HG02840 (cell line): Measurements from ENCODE around the gene KRTAP10-9.
"Not testable (repeated sequence)": the region's sequence is repeated elsewhere in the genome, so short reads cannot be mapped to it uniquely, and the experiment has no call there.

Source experiments
- ATAC-seq: cut with Tn5 transposase; IDR thresholded peaks from one replicate; pipeline ENCODE4 v1.9.1; 2021; ENCODE audit warnings: mild to moderate bottlenecking, moderate library complexity, moderate number of reproducible peaks; ENCODE audit not compliant: unreplicated experiment, low FRiP score

The KRTAP10-9 gene

GRCh38 chr21:44656868-44657267, 30.0 kb downstream of the KRTAP10-9 start:
- ATAC-seq: no peak

GRCh38 chr21:44657635-44658540, 31.0 kb downstream of the KRTAP10-9 start, which contains the start of gene KRTAP12-3:
KRTAP12-3 (plus strand) TSS chr21:44657932; CDS start chr21:44657980, 48 bp downstream.
- ATAC-seq: no peak

- ATAC-seq: no peak
Measured at GRCh38 chr21:44658541-44658910, 31.6 kb downstream of the KRTAP10-9 start.

DNA sequence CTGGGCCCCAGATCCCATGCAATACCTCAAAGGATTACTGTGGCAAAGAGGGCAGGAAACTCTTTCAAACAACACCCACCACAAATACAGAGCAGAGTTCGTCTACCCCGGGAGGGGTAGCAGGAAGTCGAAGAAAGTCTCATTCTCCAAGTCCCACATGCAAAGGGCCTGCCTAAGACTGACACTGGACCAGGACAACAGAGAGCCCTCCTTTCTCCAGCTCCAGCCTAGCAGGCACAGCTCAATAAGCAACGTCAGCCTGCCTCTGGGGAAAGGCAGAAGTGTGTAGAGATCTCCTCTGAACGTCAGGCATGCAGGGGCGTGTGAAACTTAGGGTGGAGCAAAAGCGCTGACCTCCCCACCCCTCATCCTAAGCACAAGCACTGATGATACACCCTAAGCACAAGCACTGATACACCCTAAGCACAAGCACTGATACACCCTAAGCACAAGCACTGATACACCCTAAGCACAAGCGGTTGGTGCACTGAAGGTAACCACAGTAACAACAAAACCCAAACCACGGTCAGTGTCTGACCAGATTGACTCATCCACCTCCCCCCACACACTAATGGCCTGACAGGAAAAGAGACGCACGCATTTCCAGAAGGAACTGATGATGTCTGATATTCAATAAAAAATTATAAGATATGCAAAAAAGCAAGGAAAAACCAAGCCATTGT, 32.2 kb downstream of the KRTAP10-9 start:
- ATAC-seq: no peak

DNA sequence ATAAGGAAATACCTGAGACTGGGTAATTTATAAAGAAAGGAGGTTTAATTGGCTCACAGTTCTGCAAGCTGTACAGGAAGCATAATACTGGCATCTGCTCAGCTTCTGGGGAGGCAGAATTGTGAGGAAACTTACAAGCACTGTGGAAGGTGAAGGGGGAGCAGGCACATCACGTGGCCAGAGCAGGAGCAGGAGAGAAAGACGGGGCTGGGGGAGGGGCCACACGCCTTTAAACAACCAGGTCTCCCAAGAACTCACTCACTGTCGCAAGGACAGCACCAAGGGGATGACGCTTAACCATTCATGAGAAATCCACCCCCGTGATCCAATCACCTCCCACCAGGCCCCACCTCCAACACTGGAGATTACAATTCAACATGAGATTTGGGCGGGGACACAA, 34.7 kb downstream of the KRTAP10-9 start:
- ATAC-seq: not testable (repeated sequence)

DNA sequence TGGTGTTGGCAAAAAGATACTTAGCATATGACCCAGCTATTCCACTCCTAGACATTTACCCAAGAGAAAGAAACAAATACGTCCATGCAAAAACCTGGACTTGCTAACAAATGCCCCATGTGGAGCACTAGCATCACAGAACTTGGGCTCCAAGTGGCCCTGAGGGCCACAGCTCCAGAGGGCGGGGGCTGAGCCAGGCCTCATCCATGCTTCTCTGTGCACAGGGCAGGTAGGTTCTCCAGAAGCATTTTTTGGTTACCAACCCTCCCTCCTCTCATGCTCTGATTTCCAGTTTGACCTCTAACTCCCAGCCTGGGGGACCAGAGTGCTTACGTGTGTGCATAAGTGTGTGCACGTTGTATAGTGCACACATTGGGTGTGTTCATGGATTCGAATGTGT, 37.8 kb downstream of the KRTAP10-9 start:
- no peak for ATAC-seq

DNA sequence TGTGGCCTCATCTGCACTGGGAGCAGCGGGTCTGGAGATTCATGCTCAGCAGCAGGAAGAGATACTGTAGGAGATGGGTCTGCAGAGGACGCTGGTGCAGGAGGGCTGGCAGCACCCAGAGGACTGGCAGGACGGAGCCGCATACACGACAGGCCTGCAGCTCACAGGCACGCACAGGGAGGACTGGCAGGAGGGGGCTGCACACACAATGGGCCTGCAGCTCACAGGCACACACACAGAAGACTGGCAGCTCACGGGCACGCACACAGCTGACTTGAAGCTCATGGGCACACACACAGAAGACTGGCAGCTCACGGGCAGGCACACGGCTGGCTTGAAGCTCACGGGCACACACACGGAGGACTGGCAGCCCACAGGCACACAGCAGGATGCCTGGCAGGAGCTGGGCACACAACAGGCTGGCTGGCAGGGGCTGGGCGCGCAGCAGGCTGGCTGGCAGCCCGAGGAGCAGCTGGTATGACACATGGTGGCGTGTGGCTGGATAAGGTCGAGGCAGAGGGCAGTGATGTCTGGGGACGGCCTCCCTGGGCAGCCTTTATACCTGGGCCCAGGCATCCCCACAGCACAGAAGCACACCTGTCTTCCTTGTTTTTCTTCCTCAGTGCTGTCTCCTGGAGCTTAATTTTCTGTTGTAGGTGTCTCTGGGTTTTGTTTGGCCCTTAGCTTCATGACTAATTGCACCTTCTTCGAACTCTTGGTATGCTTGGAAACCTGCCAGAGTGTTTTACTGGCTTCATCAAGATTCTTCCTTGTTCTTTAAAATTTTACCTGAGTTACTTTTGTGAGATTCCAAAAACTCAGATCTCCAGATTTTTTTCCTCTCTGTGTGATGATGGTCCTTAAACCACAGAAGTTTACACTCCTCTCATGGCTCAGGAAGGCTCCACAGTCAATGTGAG, 39.8 kb downstream of the KRTAP10-9 start, which contains the start of gene KRTAP12-2:
TSS of gene KRTAP12-2 (minus strand) at position 527 of the 920 bp plus-strand sequence. CDS start at position 486, 41 bp downstream.
- ATAC-seq: no peak

DNA sequence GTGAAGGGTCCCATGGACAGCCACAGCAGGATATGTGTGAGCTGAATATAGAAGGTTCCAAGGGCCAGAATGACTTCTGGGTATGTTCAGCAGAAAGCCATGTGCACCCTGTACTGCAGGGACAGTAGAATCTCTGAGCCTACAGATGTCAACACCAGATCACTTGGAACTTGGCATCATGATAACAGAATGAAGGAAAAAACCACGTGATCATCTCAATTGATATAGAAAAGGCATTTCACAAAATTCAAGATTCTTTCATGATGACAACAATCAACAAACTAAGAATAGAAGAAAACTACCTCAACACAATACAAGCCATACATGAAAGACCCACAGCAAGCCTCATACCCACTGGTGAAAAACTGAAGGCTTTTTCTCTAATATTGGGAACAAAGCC, 40.7 kb downstream of the KRTAP10-9 start:
- ATAC-seq: no peak

GRCh38 chr21:44670642-44671432, 43.9 kb downstream of the KRTAP10-9 start:
- ATAC-seq: no peak

GRCh38 chr21:44671911-44672310, 45.0 kb downstream of the KRTAP10-9 start:
- no peak for ATAC-seq

GRCh38 chr21:44677881-44678280, 51.0 kb downstream of the KRTAP10-9 start:
- ATAC-seq: no peak
